Naive thymus-derived CD8-positive, alpha-beta T cell (primary cell): ENCODE results near the gene PARPBP. TPM values are rescaled to one million over a fixed set of nuclear protein-coding genes. Genes with fewer than 3 reads are reported as not detected.
A peak's percentile ranks its signal among the peaks of the same experiment; 100 is the strongest.
"Not testable (repeated sequence)": the region's sequence is repeated elsewhere in the genome, so short reads cannot be mapped to it uniquely, and the experiment has no call there.

Experiments
- ATAC-seq, 2 donors: fragments of 150-1000 bp; cut with Tn5 transposase in 1 of 2; sonication (Bioruptor Pico), chemical (Tn5 transposase) in 1 of 2; 1 replicate in 1 of 2; 2 replicates in 1 of 2; pipeline ENCODE4 v1.10.0; 2021; ENCODE audit warnings: mild to moderate bottlenecking in 2 of 2, moderate library complexity in 2 of 2
- POLR2A ChIA-PET: fragments of 350-600 bp; sonication (Branson Sonifier 250); formaldehyde crosslinking; loops from one replicate; lab custom pipeline; 2021; ENCODE audit warnings: antibody characterized with exemption; lab: Charles Lee
- DNase-seq, 10 donors: peaks; one replicate each; pipeline versions ENCODE4 v3.0.0 to v3.0.0-alpha.2; 2020 to 2022
- H3K27ac Mint-ChIP-seq, 10 donors: one replicate each; pipeline ENCODE4 v1.8.0; 2020 to 2022; ENCODE audit warnings: mild to moderate bottlenecking in 10 of 10, mixed read lengths in 10 of 10, moderate library complexity in 4 of 10, inconsistent platforms in 1 of 10
- H3K27me3 Mint-ChIP-seq, 5 donors: one replicate each; pipeline ENCODE4 v1.8.0; 2021 to 2022; ENCODE audit warnings: mixed read lengths in 5 of 5
- H3K36me3 Mint-ChIP-seq, 3 donors: one replicate each; pipeline ENCODE4 v1.8.0; 2020 to 2022; ENCODE audit warnings: mixed read lengths in 3 of 3, mild to moderate bottlenecking in 2 of 3, inconsistent platforms in 1 of 3
- H3K4me1 Mint-ChIP-seq, 4 donors: one replicate each; pipeline ENCODE4 v1.8.0; 2021 to 2022; ENCODE audit warnings: mixed read lengths in 4 of 4
- H3K4me3 Mint-ChIP-seq, 10 donors: one replicate each; pipeline ENCODE4 v1.8.0; 2020 to 2022; ENCODE audit warnings: mild to moderate bottlenecking in 10 of 10, mixed read lengths in 10 of 10, moderate library complexity in 6 of 10, inconsistent platforms in 1 of 10
- H3K9me3 Mint-ChIP-seq, 9 donors: one replicate each; pipeline ENCODE4 v1.8.0; 2020 to 2022; ENCODE audit warnings: mixed read lengths in 9 of 9, mild to moderate bottlenecking in 3 of 9, inconsistent platforms in 1 of 9, moderate library complexity in 1 of 9
- polyA plus RNA-seq, 3 donors: library from polyadenylated mRNA; unstranded; fragments of 300-500 nt; fragmentation: Illumina TruSeq; gene quantifications; one replicate each; pipeline ENCODE4 v1.2.3, GENCODE V29; 2021
- total RNA-seq, 8 experiments: library from RNA in 2 of 8; stranded (reverse) in 2 of 8; gene quantifications; one replicate each; pipeline ENCODE4 v1.2.3 and lab custom pipeline; 2021 to 2026

The PARPBP gene
- 1 to 10 TPM; 1.3 to 1.8 TPM for total RNA-seq
- 1 to 10 TPM; 1.2 to 2.1 (median 1.9) TPM for polyA plus RNA-seq
- total RNA-seq (lab: John Stamatoyannopoulos, UW), result 2.0 to 6.1 (median 2.4) reads per million in 6 experiments

GRCh38 chr12:102119674-102120563, at the start of gene PARPBP, which contains the start of gene NUP37:
Gene PARPBP (plus strand): TSS chr12:102120183. CDS start chr12:102123889, 3,706 bp downstream.
Gene NUP37 (minus strand): TSS chr12:102120114. CDS start chr12:102118518, 1,596 bp downstream.
- Mint-ChIP-seq H3K4me3 (peak within 1 kb of the TSS; percentile 90 to 95 (median 92)), H3K4me1 (peaks cover 8 to 25% (median 17%) of the 10 kb centered on the region in 4 donors), H3K27me3 (no peaks in the 10 kb centered on the region), H3K9me3 (no peaks in the 10 kb centered on the region), H3K27ac (peak within 1 kb of the TSS; percentile 81 to 98 (median 96)), H3K36me3 (peaks cover 6 to 27% (median 22%) of the 10 kb centered on the region in 3 donors)
- ATAC-seq (peak; percentile 96 to 98), DNase-seq (peak; percentile 86 to 95 (median 91))
- POLR2A ChIA-PET, result interaction anchor here (1.1 kb wide), 1 partner anchor 58 kb away, joined by 8 read pairs; the partner anchor contains the start of gene WASHC3

GRCh38 chr12:102072092-102072491, 47.9 kb upstream of the PARPBP start:
- H3K4me3 Mint-ChIP-seq, H3K27me3 Mint-ChIP-seq, ATAC-seq, H3K9me3 Mint-ChIP-seq, H3K27ac Mint-ChIP-seq, H3K4me1 Mint-ChIP-seq, DNase-seq, POLR2A ChIA-PET: not testable (repeated sequence)
- H3K36me3 Mint-ChIP-seq, result peaks cover 5 to 35% (median 18%) of the 10 kb centered on the region in 3 donors

- Mint-ChIP-seq H3K27ac (peak overlapping the region in 2 of 10 donors; percentile 40 to 65), H3K4me1 (no peaks in the 10 kb centered on the region), H3K36me3 (peaks cover 5 to 89% (median 36%) of the 10 kb centered on the region in 3 donors), H3K9me3 (no peaks in the 10 kb centered on the region), H3K27me3 (no peaks in the 10 kb centered on the region), H3K4me3 (no peak overlapping the region)
- DNase-seq (no peak), ATAC-seq (no peak)
- POLR2A ChIA-PET, result no interaction called here
Measured at GRCh38 chr12:102080842-102081241, 39.1 kb upstream of the PARPBP start.

- H3K27ac Mint-ChIP-seq, ATAC-seq, H3K27me3 Mint-ChIP-seq, H3K4me1 Mint-ChIP-seq, H3K9me3 Mint-ChIP-seq, H3K4me3 Mint-ChIP-seq, POLR2A ChIA-PET, DNase-seq: not testable (repeated sequence)
- peaks cover 4 to 32% (median 24%) of the 10 kb centered on the region in 3 donors for H3K36me3 Mint-ChIP-seq
Measured at GRCh38 chr12:102089228-102089835, 30.7 kb upstream of the PARPBP start.

GRCh38 chr12:102093319-102093718, 26.7 kb upstream of the PARPBP start:
- Mint-ChIP-seq H3K27ac (no peak overlapping the region), H3K9me3 (peaks cover 0 to 6% (median 0%) of the 10 kb centered on the region in 9 donors), H3K4me3 (no peak overlapping the region), H3K4me1 (peaks cover 0 to 8% (median 0%) of the 10 kb centered on the region in 4 donors), H3K36me3 (peaks cover 4 to 48% (median 21%) of the 10 kb centered on the region in 3 donors), H3K27me3 (no peaks in the 10 kb centered on the region)
- ATAC-seq, result no peak
- POLR2A ChIA-PET, result no interaction called here
- DNase-seq, result no peak

GRCh38 chr12:102095677-102096263, 24.2 kb upstream of the PARPBP start:
- Mint-ChIP-seq H3K27me3 (no peaks in the 10 kb centered on the region), H3K9me3 (no peaks in the 10 kb centered on the region), H3K4me3 (no peak overlapping the region), H3K4me1 (peaks cover 0 to 8% (median 0%) of the 10 kb centered on the region in 4 donors), H3K27ac (no peak overlapping the region), H3K36me3 (peaks cover 0 to 57% (median 18%) of the 10 kb centered on the region in 3 donors)
- POLR2A ChIA-PET, result interaction anchor here (0.8 kb wide), 1 partner anchor 33 kb away, joined by 3 read pairs; no protein-coding TSS in a partner anchor
- peak in 1 of 2 donors; percentile 45 for ATAC-seq
- peak in 3 of 10 donors; percentile 8 to 10 (median 8) for DNase-seq

GRCh38 chr12:102096855-102097254, 23.1 kb upstream of the PARPBP start:
- Mint-ChIP-seq H3K4me3 (no peak overlapping the region), H3K27ac (no peak overlapping the region), H3K36me3 (peaks cover 0 to 62% (median 17%) of the 10 kb centered on the region in 3 donors), H3K27me3 (no peaks in the 10 kb centered on the region), H3K4me1 (peaks cover 0 to 8% (median 0%) of the 10 kb centered on the region in 4 donors), H3K9me3 (no peaks in the 10 kb centered on the region)
- ATAC-seq, result no peak
- POLR2A ChIA-PET, result no interaction called here
- DNase-seq, result no peak

GRCh38 chr12:102106905-102107304, 13.1 kb upstream of the PARPBP start:
- Mint-ChIP-seq H3K36me3 (peaks cover 34 to 89% (median 82%) of the 10 kb centered on the region in 3 donors), H3K4me1 (peaks cover 0 to 7% (median 4%) of the 10 kb centered on the region in 4 donors), H3K4me3 (no peak overlapping the region), H3K27me3 (no peaks in the 10 kb centered on the region), H3K27ac (no peak overlapping the region), H3K9me3 (peaks cover 0 to 10% (median 2%) of the 10 kb centered on the region in 9 donors)
- ATAC-seq (no peak), DNase-seq (no peak)
- POLR2A ChIA-PET, result no interaction called here

- Mint-ChIP-seq H3K9me3 (peaks cover 0 to 10% (median 2%) of the 10 kb centered on the region in 9 donors), H3K27me3 (no peaks in the 10 kb centered on the region), H3K4me1 (peaks cover 0 to 7% (median 4%) of the 10 kb centered on the region in 4 donors), H3K36me3 (peaks cover 30 to 89% (median 80%) of the 10 kb centered on the region in 3 donors), H3K4me3 (peak overlapping the region in 2 of 10 donors; percentile 20 to 33), H3K27ac (no peak overlapping the region)
- POLR2A ChIA-PET, result no interaction called here
- ATAC-seq (no peak), DNase-seq (no peak)
Measured at GRCh38 chr12:102107970-102108369, 12.0 kb upstream of the PARPBP start.

GRCh38 chr12:102110782-102111181, 9.2 kb upstream of the PARPBP start:
- Mint-ChIP-seq H3K27ac (no peak overlapping the region), H3K4me3 (no peak overlapping the region), H3K36me3 (peaks cover 30 to 71% (median 60%) of the 10 kb centered on the region in 3 donors), H3K27me3 (no peaks in the 10 kb centered on the region), H3K9me3 (peaks cover 0 to 9% (median 0%) of the 10 kb centered on the region in 9 donors), H3K4me1 (peaks cover 0 to 14% (median 4%) of the 10 kb centered on the region in 4 donors)
- ATAC-seq (no peak), DNase-seq (no peak)
- POLR2A ChIA-PET, result no interaction called here

- H3K27ac Mint-ChIP-seq, result peak overlapping the region in 1 of 10 donors; percentile 16
- no peak for ATAC-seq
- peaks cover 27 to 63% (median 45%) of the 10 kb centered on the region in 3 donors for H3K36me3 Mint-ChIP-seq
- H3K4me3 Mint-ChIP-seq, result no peak overlapping the region
- POLR2A ChIA-PET, result no interaction called here
- DNase-seq, result no peak
- no peaks in the 10 kb centered on the region for H3K27me3 Mint-ChIP-seq
- peaks cover 0 to 18% (median 8%) of the 10 kb centered on the region in 4 donors for H3K4me1 Mint-ChIP-seq
- no peaks in the 10 kb centered on the region for H3K9me3 Mint-ChIP-seq
Measured at GRCh38 chr12:102114212-102114611, 5.8 kb upstream of the PARPBP start.

GRCh38 chr12:102116392-102116791, 3.6 kb upstream of the PARPBP start:
- Mint-ChIP-seq H3K4me3 (no peak overlapping the region), H3K36me3 (peaks cover 10 to 43% (median 27%) of the 10 kb centered on the region in 3 donors), H3K4me1 (peaks cover 8 to 27% (median 18%) of the 10 kb centered on the region in 4 donors), H3K27me3 (no peaks in the 10 kb centered on the region), H3K27ac (no peak overlapping the region), H3K9me3 (no peaks in the 10 kb centered on the region)
- DNase-seq, result no peak
- POLR2A ChIA-PET, result no interaction called here
- ATAC-seq, result no peak
